HG03097 (cell line): Measurements from ENCODE around the gene TOP1.

Experiments used
- ATAC-seq: cut with Tn5 transposase; IDR thresholded peaks from one replicate; pipeline ENCODE4 v1.9.1; 2021; ENCODE audit not compliant: unreplicated experiment, low FRiP score

Gene TOP1

DNA sequence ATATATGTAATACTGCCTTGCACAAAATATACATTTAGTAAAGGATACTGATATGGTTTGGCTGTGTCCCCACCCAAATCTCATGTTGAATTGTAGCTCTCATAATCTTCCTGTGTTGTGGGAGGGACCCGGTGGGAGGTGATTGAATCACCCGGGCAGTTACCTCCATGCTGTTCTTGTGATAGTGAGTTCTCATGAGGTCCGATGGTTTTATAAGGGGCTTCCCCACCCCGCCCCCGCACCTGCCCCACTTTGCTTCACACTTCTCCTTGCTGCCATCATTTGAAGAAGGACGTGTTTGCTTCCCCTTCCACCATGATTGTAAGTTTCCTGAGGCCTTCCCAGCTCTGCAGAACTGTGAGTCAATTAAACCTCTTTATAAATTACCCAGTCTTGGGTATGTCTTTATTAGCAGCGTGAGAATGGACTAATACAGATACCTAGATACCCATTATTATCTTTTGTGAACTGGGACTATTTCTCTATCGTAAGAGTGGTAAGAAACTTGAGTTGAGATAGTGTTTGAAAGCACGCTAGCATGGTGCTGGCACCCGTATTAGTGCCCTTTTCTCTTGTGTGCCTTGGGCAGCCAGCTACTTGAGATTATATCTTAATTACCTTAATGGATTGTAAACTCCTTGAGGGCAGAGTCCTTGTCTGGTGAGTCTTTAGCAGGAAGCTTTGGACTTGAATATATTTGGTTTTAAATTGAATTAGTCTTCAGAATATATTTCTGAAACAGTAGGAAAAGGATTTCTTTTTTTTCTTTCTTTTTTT, 25.6 kb downstream of the TOP1 start:
- ATAC-seq: no peak

DNA sequence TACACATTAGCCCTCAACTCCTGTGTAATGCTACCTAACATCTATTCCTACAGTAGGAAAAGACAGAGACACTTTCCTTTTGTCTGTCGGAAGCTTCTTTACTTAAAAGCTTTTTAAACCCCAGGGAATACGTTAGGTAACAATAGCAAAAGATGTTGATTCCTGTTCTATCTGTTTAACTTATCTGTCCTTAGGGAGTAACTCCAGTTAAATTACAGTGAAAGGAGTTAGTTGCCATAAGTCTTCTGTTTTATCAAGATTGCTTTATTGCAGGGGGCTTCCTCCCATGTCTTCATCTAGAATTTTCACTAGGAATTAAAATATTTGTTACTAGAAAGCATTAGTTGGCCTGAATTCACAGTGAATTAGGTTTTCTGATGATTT, 26.2 kb downstream of the TOP1 start:
- no peak for ATAC-seq

DNA sequence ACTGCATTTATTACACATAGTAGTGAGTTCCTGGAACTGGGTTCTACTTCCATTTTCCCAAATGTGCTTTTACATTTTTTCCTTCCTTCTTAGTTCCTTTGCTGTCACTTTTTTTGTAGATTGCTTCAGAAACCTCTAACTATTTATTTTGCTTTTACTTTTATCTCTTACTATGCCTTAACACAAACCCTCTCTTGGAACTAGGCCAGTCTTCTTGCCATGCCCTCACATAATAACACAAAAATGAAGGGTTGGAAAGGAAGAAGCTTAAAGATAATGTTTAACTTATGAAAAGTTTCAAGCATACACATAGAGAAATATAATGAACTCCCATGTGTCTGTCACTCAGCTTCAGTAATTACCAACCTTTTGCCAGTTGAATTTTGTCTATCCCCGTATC, 27.1 kb downstream of the TOP1 start:
- no peak for ATAC-seq

DNA sequence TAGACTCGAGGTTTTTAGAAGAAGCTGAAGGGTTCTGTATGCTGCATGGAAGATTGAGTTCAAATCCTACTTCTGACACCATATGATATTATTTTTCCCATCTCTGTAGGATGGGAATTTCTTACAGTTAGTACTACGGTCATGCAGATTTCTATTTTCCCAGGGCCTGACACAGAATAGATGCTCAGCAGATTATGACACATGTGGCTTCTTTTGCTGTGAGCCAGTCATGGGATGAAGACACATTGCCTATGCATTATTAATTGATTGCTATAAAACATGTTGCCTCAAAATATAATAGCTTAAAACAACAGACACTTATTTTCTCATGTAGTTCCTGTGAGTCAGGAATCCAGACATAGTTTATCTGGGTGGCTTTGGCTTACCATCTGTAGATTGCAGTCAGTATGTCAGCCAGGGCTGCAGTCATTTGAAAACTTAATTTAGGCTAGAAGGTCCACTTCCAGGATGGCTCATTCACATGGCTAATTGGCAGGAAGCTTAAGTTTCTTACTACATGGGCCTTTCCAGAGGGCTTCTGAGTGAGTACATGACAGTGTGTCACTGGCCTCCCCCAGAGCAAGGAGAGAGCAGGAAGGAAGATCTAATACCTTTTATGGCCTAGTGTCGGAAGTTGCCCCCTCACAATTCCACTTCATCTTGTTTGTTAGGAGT, 29.5 kb downstream of the TOP1 start:
- no peak for ATAC-seq

DNA sequence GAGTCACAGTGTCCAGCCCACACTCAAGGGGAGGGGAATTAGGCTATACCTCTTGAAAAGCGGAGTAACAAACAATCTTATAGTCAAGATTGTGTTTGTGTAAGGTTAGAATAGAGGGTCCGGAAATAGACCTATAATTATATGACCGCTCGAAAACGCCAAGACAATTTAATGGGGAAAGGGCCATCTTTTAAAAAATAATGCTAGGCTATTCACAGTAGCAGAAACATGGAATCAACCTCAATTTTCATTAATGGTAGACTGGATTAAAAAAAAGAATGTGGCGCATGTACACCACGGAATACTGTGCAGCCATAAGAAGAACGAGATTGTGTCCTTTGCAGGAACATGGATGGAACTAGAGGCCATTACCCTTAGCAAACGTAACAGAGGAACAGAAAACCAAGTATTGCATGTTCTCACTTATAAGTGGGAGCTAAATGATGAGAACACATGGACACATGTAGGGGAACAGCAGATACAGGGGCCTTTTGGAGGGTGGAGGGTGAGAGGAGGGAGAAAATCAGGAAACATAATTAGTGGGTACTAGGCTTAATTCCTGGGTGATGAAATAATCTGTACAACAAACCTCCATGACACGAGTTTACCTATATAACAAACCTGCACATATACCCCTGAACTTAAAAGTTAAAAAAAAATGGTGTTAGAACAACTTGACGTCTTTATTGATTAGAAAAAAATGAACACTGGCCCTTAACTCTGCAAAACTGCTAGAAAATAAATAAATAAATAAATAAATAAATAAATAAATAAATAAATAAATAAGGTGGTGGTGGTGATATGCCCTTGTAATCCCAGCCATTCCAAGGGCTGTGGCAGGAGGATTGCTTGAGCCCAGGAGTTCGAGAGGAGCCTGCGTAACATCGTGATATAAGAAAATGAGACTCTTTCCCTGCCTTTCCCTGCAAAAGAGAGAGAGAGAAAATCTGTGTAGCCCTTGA, 30.3 kb downstream of the TOP1 start:
- ATAC-seq: no peak

DNA sequence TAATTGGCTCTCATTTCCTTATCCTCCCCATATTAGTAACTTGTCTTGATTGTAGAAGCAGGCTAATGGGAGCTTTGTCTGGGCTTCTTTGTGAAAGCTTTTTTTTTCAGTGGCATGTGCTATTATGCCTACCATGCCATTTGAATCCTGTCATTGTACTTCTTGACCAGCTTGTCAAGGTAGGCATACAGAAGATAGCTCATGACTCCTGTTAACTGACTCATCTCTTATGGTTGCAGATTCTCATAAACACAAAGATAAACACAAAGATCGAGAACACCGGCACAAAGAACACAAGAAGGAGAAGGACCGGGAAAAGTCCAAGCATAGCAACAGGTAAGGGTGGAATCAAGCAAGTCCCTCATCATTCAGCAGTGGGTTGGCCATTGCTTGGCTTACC, 32.5 kb downstream of the TOP1 start:
- no peak for ATAC-seq

DNA sequence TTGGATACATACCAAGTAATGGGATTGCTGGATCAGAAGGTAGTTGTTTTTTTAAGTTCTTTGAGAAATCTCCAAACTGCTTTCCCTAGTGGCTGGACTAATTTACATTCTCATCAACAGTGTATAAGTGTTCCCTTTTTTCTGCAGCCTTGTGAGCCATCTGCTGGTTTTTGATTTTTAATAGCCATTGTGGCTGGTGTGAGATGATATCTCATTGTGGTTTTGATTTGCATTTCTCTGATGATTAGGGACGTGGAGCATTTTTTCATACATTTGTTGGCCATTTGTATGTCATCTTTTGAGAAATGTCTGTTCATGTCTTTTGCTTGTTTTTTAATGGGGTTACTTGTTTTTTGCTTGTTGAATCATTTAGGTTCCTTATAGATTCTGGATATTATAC, 34.8 kb downstream of the TOP1 start:
- no peak for ATAC-seq

DNA sequence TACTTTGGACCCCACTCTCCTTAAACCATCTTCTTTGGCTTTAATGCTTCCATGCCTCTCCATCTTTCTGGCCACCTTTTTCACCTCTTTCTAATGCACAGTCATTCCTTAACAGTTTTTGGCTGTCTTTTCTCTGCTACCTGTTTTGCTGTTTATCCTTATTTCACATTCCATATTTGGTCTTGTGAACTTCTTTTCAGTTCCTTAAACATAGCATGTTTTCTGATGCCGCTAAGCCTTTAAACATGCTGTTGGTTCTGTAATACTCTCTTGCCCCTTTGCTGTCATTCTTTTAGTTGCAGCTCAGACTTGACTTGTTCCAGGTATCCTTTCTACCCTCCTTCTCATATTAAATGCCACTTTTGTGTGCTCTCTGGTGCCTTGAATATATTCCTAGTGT, 35.8 kb downstream of the TOP1 start:
- ATAC-seq: no peak

DNA sequence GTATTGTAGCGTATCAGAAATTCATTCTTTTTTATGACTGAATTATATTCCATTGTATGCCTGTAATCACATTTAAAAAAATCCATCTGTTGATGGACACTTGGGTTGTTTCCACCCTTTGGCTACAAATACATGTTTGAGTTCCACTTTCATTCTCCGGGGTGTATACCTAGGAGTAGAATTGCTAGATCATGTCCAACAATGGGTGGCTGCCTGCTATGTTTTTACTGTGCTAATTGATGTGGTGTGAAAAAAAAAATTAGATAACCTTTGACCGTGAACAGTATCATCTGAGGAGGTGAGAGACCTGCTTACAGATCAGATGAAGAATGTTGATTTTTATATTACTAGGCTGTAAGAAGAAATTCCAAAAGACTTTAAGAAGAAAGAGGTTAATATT, 37.1 kb downstream of the TOP1 start:
- no peak for ATAC-seq

DNA sequence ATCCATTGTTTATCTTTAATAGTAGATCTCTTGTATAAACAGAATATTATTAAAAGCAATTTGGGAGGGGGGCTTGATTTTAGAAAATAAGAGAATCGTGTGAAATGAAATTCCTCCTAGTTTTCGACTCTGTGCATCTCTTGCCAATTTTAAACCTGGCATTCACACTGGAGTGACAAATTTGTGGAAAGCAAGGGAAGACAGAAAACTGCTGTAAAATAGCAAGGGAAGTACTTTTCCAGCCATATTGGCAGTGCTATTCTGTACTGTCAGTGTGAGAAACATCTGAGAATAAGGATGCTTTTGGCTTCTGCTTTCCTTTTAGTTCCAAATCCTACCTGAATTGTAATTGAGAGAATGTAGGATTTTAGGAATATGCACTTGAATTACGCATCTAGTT, 40.2 kb downstream of the TOP1 start:
- ATAC-seq: no peak

DNA sequence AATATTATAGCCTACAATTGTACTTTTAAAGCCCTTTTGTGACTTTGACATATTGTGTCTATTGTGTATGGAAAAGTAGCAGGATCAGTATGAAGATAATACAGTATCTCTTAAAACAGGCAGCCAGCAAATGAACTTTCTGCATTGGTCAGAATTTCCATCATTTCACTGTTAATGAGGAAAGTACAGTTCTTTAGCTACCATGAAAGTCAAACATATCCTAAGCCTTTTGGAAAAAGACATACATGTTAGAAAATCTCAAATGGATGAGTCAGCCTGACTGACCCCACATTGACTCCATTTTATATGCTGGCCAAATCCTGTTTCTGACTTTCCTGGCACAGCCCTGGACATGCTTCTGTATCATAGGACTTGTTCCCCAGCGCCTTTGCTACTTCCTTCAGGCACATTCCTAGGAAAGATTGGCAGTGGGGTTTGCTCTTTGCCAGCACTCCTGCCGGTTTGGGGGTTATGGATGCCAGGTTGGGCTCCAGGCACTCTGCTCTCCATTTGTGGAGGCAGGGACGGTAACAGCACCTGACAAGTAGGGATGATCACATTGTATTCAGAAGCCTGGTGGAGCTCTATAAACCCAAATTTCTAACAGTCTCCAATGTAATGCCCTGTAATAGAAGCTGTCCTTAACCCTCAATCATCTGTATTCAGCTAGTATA, 43.7 kb downstream of the TOP1 start:
- ATAC-seq: no peak

DNA sequence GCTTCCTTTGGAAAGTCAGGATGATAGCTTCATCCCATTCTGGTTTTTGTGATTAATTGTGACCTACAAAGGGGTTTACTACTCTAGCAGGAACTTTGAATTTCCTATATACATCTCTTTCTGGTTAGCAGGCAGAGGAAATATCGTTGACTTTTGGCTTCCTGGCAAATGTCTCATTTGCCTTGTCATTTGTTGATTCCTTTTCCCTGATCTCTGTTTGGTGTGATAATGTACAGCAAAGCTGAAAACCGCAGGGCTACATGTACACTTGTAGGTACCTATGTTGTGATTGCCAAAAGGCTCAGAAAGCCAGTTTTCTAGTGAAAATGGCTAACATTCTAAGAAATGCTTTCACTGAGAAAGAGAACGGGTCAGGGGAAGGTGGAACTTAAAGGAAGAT, 44.3 kb downstream of the TOP1 start:
- ATAC-seq: no peak

DNA sequence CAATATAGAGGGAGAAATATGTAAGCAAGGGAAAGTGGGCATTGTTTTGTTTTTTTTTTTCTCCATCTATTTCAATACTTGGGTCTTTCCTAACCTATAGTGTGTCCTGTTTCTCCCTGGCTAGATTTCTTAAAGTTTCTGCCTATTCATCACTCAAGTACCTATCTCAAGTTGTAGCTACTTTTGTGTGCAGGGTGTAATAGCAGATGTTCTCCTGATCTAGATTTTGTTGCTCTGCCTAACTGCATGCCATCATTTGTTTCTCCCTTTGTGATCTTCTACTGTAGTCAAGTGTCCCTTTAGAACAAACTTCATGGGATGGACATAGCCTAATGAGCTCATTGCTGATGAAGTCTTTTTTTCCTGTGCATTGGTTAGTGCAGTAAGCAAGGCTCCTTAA, 45.8 kb downstream of the TOP1 start:
- no peak for ATAC-seq

DNA sequence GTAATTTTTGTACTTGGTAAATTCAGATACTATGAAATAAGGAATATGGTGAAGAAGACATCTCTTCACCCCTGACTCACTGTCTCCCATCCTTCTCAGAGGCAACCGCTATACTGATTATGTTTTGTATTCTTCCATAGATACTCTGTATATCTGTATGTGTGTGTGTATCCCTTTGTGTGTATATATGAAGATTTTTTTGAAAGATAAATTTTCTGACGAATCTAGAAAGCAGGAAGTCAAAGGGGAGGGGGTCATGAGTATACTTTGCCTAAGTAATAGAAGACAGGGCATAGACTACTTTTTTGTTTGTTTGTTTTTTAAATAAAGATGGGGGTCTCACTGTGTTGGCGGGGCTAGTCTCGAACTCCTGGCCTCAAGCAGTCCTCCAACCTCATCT, 48.2 kb downstream of the TOP1 start:
- no peak for ATAC-seq

DNA sequence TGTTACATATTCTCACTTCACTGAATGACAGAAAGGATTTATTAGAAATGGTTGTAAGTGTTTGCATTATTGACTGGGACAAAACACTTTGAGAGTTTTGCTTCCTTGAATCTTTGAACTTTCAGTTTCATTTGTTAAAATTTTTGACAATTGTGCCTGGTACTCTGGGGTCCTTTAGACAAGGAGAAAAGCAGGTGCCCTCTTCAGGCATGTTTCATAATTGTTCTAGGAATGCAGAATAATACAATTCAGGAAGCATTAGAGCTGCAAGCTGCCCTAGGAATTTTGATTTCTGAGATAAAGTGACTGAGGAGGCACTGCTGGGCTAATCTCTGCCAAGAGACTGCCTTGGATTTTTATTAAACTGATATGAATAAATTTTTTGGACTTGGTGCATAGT, 49.7 kb downstream of the TOP1 start:
- no peak for ATAC-seq

DNA sequence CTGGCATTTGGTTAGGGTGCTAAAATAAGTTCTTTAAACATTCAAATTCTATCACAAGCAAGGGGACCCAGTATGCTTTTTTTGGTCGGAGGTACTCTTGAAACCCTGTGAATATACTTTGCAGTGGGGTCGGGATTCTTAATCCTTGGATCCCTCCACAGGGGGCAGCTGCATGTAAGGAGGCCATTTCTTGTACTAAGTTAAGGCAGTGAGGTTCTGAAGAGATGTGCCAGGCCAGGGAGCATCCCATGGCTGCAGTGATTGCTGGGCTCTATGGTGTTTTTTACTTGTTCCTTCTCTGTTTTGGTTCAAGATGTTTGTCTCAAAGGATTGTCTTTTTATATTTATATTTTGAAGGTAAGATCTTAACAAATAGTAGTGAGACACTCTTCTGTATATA, 50.4 kb downstream of the TOP1 start:
- ATAC-seq: no peak

DNA sequence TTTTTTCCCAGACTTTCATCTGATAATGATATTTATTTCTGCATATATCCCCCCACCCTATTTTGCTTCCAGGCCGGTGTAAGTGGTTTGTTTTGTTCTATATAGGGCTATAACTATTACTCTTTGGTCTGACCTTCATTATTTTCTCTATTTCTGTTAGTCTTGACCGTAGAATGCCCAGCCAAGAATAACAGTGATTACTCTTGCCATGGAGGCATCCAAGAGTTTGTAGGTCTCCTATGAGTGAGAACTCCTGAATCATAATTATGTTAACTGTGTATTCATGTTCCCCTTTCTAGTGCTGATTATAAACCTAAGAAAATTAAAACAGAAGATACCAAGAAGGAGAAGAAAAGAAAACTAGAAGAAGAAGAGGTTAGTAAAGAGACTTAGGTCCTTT, 52.2 kb downstream of the TOP1 start:
- ATAC-seq: no peak

DNA sequence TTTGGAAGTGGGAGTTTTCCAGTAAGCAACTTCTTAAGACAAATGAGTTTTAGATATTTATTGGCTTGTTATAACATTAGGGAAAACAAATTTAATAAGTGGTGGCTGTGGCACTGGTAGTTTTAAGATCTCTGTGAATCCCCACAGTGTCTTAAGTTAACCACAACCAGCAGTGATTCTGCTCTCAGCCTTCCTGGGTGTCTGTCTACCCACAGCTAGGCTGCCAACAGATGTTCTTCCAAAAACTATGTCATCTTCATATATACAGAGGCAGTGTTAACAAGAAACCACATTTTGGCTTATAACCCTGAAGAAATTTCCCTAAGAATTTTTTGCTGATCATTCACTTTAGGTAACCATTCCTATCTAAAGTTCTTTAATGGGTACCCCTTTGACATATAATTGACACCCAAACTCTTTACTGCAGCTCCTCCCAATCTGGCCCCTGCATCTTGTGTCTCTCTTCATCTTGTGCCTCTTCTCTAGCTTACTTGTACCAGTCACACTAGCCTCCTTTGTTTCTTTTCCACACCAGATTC, 52.7 kb downstream of the TOP1 start:
- ATAC-seq: no peak

DNA sequence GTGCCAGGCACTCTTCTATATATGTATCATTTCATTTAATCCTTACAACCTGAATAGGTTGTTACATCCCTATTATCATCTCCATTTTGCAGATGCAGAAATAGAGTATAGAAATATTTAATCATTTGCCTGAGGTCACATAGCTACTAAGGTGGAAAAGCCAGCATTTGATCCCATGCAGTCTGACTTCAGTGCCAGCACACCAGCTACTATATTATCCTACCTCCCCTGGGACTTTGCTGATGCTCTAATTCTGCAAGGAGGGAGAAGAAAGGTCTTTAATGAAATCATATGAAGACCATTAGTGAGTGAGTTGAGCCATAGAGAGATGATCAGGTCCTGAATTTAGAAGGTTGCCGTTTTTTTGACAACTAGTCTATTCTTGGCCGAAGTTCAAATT, 53.7 kb downstream of the TOP1 start:
- no peak for ATAC-seq

DNA sequence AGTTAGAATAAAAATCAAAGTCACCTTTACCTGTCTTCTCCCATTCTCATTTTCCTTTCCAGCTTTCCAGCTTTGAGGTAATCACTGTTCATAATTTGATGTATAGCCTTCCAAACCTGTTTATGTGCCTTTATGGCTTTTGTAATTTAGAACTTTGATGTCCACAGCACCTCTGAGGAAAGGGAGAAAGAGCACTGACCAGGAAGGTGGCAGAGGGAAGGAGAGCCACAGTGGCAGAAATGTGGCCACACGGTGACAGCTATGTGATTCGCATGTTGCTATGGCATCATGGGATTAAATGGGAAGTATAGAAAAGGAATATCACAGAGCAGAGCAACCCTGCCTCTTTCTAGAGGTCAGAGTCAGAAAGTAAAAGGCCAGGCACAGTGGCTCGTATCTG, 57.0 kb downstream of the TOP1 start:
- ATAC-seq: no peak
